Liver (tissue), 3 donors: Measurements from ENCODE around the gene BORCS5.

ENCODE experiments used
- CTCF ChIP-seq: fragments of 150-350 bp; IDR thresholded peaks from 2 replicates; pipeline ENCODE4 v1.5.1; 2017; ENCODE audit warnings: improper control_type of control experiment, low read depth, low read length; ENCODE audit not compliant: missing input control
- GABPA ChIP-seq, 2 donors: IDR thresholded peaks in 1 of 2; conservative IDR thresholded peaks in 1 of 2; 2 replicates each; pipeline ENCODE4 v1.6.1; 2016; ENCODE audit warnings: antibody characterized with exemption in 2 of 2, mild to moderate bottlenecking in 1 of 2, moderate library complexity in 1 of 2
- MAX ChIP-seq: IDR thresholded peaks from 2 replicates; pipeline ENCODE4 v1.6.1; 2016; ENCODE audit warnings: antibody characterized with exemption
- RXRA ChIP-seq, 2 donors: IDR thresholded peaks; 2 replicates each; pipeline ENCODE4 v1.6.1; 2017 to 2018; ENCODE audit warnings: antibody characterized with exemption in 2 of 2, mild to moderate bottlenecking in 1 of 2
- SP1 ChIP-seq: IDR thresholded peaks from 2 replicates; pipeline ENCODE4 v1.6.1; 2018; ENCODE audit warnings: antibody characterized with exemption, mild to moderate bottlenecking
- TAF1 ChIP-seq: conservative IDR thresholded peaks from 2 replicates; pipeline ENCODE4 v1.6.1; 2016; ENCODE audit warnings: antibody characterized with exemption, mild to moderate bottlenecking
- YY1 ChIP-seq: IDR thresholded peaks from 2 replicates; pipeline ENCODE4 v1.6.1; 2016; ENCODE audit warnings: antibody characterized with exemption, mild to moderate bottlenecking
- donor health status: healthy.
- donor health status: healthy.

GRCh38 chr12:12336511-12336910, 20.4 kb upstream of the BORCS5 start:
- TF ChIP-seq GABPA (IDR thresholded peaks at IDR 0.05 in 1 of 2, conservative IDR thresholded peaks at IDR 0.05 in 1 of 2) (no peak), CTCF (no peak), YY1 (no peak), TAF1 (no peak), MAX (no peak), SP1 (no peak), RXRA (IDR thresholded peaks at IDR 0.05) (no peak)
